HepG2 (cell line): ENCODE data around the gene TP53I3. TPM values are rescaled to one million over a fixed set of nuclear protein-coding genes. Genes with fewer than 3 reads are reported as not detected.
A peak's percentile ranks its signal among the peaks of the same experiment; 100 is the strongest.

ENCODE experiments used
- CHD4 ChIP-seq: fragments of 200-600 bp; sonication (generic); IDR thresholded peaks from 2 replicates; pipeline ENCODE4 v1.7.0; 2017; ENCODE audit warnings: mild to moderate bottlenecking, low read length, borderline replicate concordance
- GATAD2A ChIP-seq: IDR thresholded peaks from 2 replicates; pipeline ENCODE4 v1.6.1; 2016
- GLI4 ChIP-seq: sonication (generic); formaldehyde crosslinking; IDR thresholded peaks from 2 replicates; pipeline ENCODE4 v1.5.1; 2020; ENCODE audit warnings: missing genetic modification reagents, mild to moderate bottlenecking, moderate library complexity, borderline replicate concordance
- PCBP1 ChIP-seq: fragments of 200-400 bp; formaldehyde crosslinking; IDR thresholded peaks from 2 replicates; pipeline ENCODE4 v1.6.1; 2017; ENCODE audit warnings: mild to moderate bottlenecking, low read depth, low read length, borderline replicate concordance
- RNF2 ChIP-seq: fragments of 450-650 bp; conservative IDR thresholded peaks from 2 replicates; pipeline ENCODE4 v1.6.1; 2016; ENCODE audit warnings: low read depth
- SAP130 ChIP-seq: IDR thresholded peaks from 2 replicates; pipeline ENCODE4 v1.6.1; 2016; ENCODE audit warnings: low read depth
- SNRNP70 ChIP-seq: fragments of 200-400 bp; formaldehyde crosslinking; IDR thresholded peaks from 2 replicates; pipeline ENCODE4 v1.6.1; 2017; ENCODE audit warnings: mild to moderate bottlenecking, low read depth, low read length, moderate library complexity
- TEAD3 ChIP-seq: optimal IDR thresholded peaks from 2 replicates; pipeline ENCODE3; 2016; ENCODE audit warnings: borderline replicate concordance
- ZC3H13 ChIP-seq: sonication (generic); formaldehyde crosslinking; IDR thresholded peaks from 2 replicates; pipeline ENCODE4 v1.8.1; 2023; ENCODE audit warnings: mild to moderate bottlenecking, missing genetic modification reagents, moderate library complexity
- ZFP36L2 ChIP-seq: sonication (generic); formaldehyde crosslinking; IDR thresholded peaks from 2 replicates; pipeline ENCODE4 v1.4.0; 2020; ENCODE audit warnings: missing genetic modification reagents
- ZKSCAN1 ChIP-seq: fragments of 150-350 bp; IDR thresholded peaks from 2 replicates; pipeline ENCODE4 v1.6.1; 2014; ENCODE audit warnings: low read length
- ZNF441 ChIP-seq: sonication (generic); formaldehyde crosslinking; IDR thresholded peaks from 2 replicates; pipeline ENCODE4 v1.7.0; 2021; ENCODE audit warnings: missing genetic modification reagents, borderline replicate concordance
- ZNF879 ChIP-seq: sonication (generic); formaldehyde crosslinking; IDR thresholded peaks from 2 replicates; pipeline ENCODE4 v1.8.1; 2023; ENCODE audit warnings: missing genetic modification reagents
- polyA plus RNA-seq, 8 experiments: library from polyadenylated mRNA; depleted of rRNA in 3 of 8; stranded (reverse) in 7 of 8; unstranded in 1 of 8; fragments of >200 nt; fragmentation: Illumina TruSeq in 4 of 8; extraction: Trizol in 4 of 8; gene quantifications; 2 replicates each; pipeline versions ENCODE4 v1.2.1 to v1.2.3, GENCODE V29; 2011 to 2016; ENCODE audit warnings: low read depth in 4 of 8, missing spikeins in 1 of 8, mixed read lengths in 1 of 8; ENCODE audit not compliant: insufficient read depth in 1 of 8
- total RNA-seq, 5 experiments: library from RNA; depleted of rRNA; stranded (reverse); fragments of >200 nt; fragmentation: Illumina TruSeq; extraction: Trizol; gene quantifications; 2 replicates each; pipeline ENCODE4 v1.2.3, GENCODE V29; 2016; ENCODE audit warnings: low read depth in 1 of 5
- TF ChIP-seq, protein P1 (sequence below): sonication (generic); formaldehyde crosslinking; IDR thresholded peaks from 2 replicates; pipeline ENCODE4 v1.9.0; 2022; ENCODE audit warnings: missing genetic modification reagents, mild to moderate bottlenecking, borderline replicate concordance
- TF ChIP-seq, protein P2 (sequence below): sonication (generic); formaldehyde crosslinking; conservative IDR thresholded peaks from 2 replicates; pipeline ENCODE4 v1.4.0; 2020; ENCODE audit warnings: missing genetic modification reagents
- TF ChIP-seq, protein P3 (sequence below): sonication (generic); formaldehyde crosslinking; IDR thresholded peaks from 2 replicates; pipeline ENCODE4 v1.5.0; 2020; ENCODE audit warnings: mild to moderate bottlenecking, missing genetic modification reagents, moderate library complexity
- TF ChIP-seq, protein P4 (sequence below): sonication (generic); formaldehyde crosslinking; IDR thresholded peaks from 2 replicates; pipeline ENCODE4 v1.4.0; 2020; ENCODE audit warnings: missing genetic modification reagents, borderline replicate concordance
- TF ChIP-seq, protein P5 (sequence below), 2 experiments: fragments of 450-650 bp in 1 of 2; sonication (generic) in 1 of 2; formaldehyde crosslinking; IDR thresholded peaks; 2 replicates each; pipeline versions ENCODE4 v1.5.0 to v1.8.0; 2020 to 2022; ENCODE audit warnings: mild to moderate bottlenecking in 1 of 2, missing genetic modification reagents in 1 of 2

TP53I3 gene
- total and polyA plus RNA-seq, 2 of the 13 experiments (the other 11 are each of a cell fraction or from before 2014, with no cell fraction given): 25.0 to 44.1 TPM

DNA sequence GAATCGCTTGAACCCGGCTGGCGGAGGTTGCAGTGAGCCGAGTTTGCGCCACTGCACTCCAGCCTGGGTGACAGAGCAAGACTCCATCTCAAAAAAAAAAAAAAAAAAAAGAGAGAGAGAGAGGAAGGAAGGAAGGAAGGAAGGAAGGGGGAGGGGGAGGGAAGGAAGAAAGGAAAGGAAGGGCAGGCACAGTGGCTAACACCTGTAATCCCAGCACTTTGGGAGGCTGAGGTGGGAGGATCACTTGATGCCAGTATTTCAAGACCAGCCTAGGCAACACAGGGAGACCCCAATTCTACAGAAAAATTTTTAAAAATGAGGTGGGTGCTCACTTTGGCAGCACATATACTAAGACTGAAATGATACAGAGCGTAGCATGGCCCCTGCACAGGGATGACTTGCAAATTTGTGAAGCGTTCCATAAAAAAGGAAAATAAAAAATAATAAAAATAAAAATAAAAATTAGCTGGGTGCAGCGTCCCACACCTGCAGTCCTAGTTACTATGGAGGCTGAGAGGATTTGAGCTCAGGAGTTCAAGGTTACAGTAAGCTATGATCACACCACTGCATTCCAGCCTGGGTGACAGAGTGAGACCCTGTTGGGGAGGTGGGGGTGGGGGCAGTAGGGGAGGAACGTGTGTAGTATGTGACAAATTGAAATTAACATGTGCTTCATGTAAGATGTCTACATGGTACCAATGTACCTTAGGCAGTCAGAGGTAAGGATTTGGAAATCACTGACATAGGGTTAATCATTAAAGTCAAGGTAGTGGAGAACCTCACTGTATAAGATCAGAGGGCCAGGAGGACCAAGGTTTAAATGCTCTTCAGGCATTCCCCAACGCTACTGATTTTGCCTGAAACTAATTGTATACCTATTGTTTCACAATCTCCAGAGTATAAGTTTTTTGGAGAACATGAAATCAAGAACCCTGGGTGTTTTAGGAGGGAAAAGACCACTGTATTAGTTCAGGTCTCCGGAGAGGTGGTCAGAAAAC is 38.8 kb downstream of the TP53I3 start (continued):
- TF ChIP-seq ZKSCAN1 (no peak), RNF2 (no peak), GATAD2A (CRISPR knock-in tag) (no peak), ZFP36L2 (CRISPR knock-in tag) (no peak), SNRNP70 (no peak), ZNF441 (CRISPR knock-in tag) (0 out of 2 replicates have a peak, but pooled peaks have one; percentile 4), ZC3H13 (CRISPR knock-in tag) (no peak), TEAD3 (peak; percentile 92), ZNF879 (CRISPR knock-in tag) (no peak), PCBP1 (no peak), GLI4 (no peak), SAP130 (CRISPR knock-in tag) (peak; percentile 84), CHD4 (no peak)
- TF ChIP-seq, protein P1, sequence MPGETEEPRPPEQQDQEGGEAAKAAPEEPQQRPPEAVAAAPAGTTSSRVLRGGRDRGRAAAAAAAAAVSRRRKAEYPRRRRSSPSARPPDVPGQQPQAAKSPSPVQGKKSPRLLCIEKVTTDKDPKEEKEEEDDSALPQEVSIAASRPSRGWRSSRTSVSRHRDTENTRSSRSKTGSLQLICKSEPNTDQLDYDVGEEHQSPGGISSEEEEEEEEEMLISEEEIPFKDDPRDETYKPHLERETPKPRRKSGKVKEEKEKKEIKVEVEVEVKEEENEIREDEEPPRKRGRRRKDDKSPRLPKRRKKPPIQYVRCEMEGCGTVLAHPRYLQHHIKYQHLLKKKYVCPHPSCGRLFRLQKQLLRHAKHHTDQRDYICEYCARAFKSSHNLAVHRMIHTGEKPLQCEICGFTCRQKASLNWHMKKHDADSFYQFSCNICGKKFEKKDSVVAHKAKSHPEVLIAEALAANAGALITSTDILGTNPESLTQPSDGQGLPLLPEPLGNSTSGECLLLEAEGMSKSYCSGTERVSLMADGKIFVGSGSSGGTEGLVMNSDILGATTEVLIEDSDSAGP (CRISPR knock-in tag): no peak
- TF ChIP-seq, protein P2, sequence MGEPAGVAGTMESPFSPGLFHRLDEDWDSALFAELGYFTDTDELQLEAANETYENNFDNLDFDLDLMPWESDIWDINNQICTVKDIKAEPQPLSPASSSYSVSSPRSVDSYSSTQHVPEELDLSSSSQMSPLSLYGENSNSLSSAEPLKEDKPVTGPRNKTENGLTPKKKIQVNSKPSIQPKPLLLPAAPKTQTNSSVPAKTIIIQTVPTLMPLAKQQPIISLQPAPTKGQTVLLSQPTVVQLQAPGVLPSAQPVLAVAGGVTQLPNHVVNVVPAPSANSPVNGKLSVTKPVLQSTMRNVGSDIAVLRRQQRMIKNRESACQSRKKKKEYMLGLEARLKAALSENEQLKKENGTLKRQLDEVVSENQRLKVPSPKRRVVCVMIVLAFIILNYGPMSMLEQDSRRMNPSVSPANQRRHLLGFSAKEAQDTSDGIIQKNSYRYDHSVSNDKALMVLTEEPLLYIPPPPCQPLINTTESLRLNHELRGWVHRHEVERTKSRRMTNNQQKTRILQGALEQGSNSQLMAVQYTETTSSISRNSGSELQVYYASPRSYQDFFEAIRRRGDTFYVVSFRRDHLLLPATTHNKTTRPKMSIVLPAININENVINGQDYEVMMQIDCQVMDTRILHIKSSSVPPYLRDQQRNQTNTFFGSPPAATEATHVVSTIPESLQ (CRISPR knock-in tag): no peak
- TF ChIP-seq, protein P3, sequence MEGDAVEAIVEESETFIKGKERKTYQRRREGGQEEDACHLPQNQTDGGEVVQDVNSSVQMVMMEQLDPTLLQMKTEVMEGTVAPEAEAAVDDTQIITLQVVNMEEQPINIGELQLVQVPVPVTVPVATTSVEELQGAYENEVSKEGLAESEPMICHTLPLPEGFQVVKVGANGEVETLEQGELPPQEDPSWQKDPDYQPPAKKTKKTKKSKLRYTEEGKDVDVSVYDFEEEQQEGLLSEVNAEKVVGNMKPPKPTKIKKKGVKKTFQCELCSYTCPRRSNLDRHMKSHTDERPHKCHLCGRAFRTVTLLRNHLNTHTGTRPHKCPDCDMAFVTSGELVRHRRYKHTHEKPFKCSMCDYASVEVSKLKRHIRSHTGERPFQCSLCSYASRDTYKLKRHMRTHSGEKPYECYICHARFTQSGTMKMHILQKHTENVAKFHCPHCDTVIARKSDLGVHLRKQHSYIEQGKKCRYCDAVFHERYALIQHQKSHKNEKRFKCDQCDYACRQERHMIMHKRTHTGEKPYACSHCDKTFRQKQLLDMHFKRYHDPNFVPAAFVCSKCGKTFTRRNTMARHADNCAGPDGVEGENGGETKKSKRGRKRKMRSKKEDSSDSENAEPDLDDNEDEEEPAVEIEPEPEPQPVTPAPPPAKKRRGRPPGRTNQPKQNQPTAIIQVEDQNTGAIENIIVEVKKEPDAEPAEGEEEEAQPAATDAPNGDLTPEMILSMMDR (CRISPR knock-in tag): no peak
- TF ChIP-seq, protein P4, sequence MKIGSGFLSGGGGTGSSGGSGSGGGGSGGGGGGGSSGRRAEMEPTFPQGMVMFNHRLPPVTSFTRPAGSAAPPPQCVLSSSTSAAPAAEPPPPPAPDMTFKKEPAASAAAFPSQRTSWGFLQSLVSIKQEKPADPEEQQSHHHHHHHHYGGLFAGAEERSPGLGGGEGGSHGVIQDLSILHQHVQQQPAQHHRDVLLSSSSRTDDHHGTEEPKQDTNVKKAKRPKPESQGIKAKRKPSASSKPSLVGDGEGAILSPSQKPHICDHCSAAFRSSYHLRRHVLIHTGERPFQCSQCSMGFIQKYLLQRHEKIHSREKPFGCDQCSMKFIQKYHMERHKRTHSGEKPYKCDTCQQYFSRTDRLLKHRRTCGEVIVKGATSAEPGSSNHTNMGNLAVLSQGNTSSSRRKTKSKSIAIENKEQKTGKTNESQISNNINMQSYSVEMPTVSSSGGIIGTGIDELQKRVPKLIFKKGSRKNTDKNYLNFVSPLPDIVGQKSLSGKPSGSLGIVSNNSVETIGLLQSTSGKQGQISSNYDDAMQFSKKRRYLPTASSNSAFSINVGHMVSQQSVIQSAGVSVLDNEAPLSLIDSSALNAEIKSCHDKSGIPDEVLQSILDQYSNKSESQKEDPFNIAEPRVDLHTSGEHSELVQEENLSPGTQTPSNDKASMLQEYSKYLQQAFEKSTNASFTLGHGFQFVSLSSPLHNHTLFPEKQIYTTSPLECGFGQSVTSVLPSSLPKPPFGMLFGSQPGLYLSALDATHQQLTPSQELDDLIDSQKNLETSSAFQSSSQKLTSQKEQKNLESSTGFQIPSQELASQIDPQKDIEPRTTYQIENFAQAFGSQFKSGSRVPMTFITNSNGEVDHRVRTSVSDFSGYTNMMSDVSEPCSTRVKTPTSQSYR (CRISPR knock-in tag): peak; percentile 68; the same call in 1 of the 2 replicates
- TF ChIP-seq, protein P5, sequence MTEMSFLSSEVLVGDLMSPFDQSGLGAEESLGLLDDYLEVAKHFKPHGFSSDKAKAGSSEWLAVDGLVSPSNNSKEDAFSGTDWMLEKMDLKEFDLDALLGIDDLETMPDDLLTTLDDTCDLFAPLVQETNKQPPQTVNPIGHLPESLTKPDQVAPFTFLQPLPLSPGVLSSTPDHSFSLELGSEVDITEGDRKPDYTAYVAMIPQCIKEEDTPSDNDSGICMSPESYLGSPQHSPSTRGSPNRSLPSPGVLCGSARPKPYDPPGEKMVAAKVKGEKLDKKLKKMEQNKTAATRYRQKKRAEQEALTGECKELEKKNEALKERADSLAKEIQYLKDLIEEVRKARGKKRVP (CRISPR knock-in tag; IDR thresholded peaks at IDR 0.05): no peak
